Activated CD4-positive, alpha-beta T cell treated with anti-CD3 and anti-CD28 coated beads, Interleukin-2, amount 10 ng/mL, durations not matched to agents 7 days and 5 days (primary cell): ENCODE measurements around the gene ZNF407. TPM values are rescaled to one million over a fixed set of nuclear protein-coding genes. Genes with fewer than 3 reads are reported as not detected.

Experiments used
- CTCF ChIA-PET: fragments of 350-600 bp; sonication (Branson Sonifier 250); formaldehyde crosslinking; loops from one replicate; lab custom pipeline; 2021; ENCODE audit warnings: antibody characterized with exemption; lab: Charles Lee
- POLR2A ChIA-PET: fragments of 350-600 bp; sonication (Branson Sonifier 250); formaldehyde crosslinking; loops from one replicate; lab custom pipeline; 2021; ENCODE audit warnings: antibody characterized with exemption; lab: Charles Lee
- DNase-seq: peaks from one replicate; pipeline ENCODE4 v3.0.0-alpha.2; 2020
- H3K27ac Mint-ChIP-seq: one replicate; pipeline ENCODE4 v1.8.0; 2021; ENCODE audit warnings: mild to moderate bottlenecking, moderate library complexity, mixed read lengths
- H3K27me3 Mint-ChIP-seq: one replicate; pipeline ENCODE4 v1.8.0; 2021; ENCODE audit warnings: mixed read lengths
- H3K36me3 Mint-ChIP-seq: one replicate; pipeline ENCODE4 v1.8.0; 2021; ENCODE audit warnings: low read depth, mixed read lengths
- H3K4me1 Mint-ChIP-seq: one replicate; pipeline ENCODE4 v1.8.0; 2021; ENCODE audit warnings: mixed read lengths
- H3K4me3 Mint-ChIP-seq: one replicate; pipeline ENCODE4 v1.8.0; 2021; ENCODE audit warnings: mild to moderate bottlenecking, moderate library complexity, mixed read lengths
- H3K9me3 Mint-ChIP-seq: one replicate; pipeline ENCODE4 v1.8.0; 2021; ENCODE audit warnings: mixed read lengths
- total RNA-seq, 2 experiments: library from RNA; stranded (reverse); gene quantifications; one replicate each; pipeline ENCODE4 v1.2.3, GENCODE V29; 2021

ZNF407 gene
- total RNA-seq, 2 experiments from 2014 or later = 19.3 TPM

DNA sequence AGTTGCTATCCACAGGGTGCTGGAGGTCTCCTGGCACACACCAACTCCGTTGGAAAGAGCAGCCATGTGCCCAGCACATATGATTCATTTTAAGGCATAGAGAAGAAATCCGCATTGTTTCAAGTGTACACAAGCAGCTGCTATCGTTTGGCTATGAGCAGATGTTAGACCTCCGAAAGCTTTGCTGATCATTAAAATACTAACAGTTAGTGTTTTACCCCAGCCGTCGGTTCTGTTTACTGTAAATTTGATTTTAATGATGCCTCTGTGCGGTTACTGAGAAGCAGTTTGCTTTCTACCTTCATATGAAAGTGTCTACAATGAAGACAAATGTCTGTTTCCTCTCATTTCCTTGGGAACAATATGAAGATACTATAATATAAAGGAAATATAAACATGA is 456.4 kb downstream of the ZNF407 start:
- CTCF ChIA-PET = no interaction called here
- no peak overlapping the region for H3K27ac Mint-ChIP-seq
- POLR2A ChIA-PET = no interaction called here
- no peak for DNase-seq
- H3K27me3 Mint-ChIP-seq = no peaks in the 10 kb centered on the region
- H3K4me1 Mint-ChIP-seq = peaks cover 3% of the 10 kb centered on the region
- no peaks in the 10 kb centered on the region for H3K9me3 Mint-ChIP-seq
- H3K36me3 Mint-ChIP-seq = no peaks in the 10 kb centered on the region
- H3K4me3 Mint-ChIP-seq = no peak overlapping the region

DNA sequence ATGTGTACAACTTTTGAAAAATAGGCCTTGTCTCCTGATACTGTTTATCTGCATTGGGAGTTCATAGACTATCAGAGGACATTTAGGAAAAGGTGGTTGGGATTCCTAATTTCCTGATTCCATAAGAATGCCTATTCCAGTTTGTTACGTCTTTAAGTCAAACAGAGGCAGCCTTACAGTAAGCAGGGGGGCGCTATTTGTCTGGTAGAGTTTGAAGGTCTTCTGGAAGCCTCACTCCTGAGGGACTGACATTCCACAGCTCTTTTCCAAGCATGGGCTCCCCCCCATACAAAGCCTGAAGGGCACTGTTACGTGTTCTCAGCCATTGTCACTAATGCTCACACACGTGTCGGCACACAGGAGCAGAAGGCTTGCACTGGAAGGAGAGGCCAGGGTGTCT is 456.9 kb downstream of the ZNF407 start:
- no peak overlapping the region for H3K4me3 Mint-ChIP-seq
- ChIA-PET POLR2A (no interaction called here), CTCF (no interaction called here)
- H3K27me3 Mint-ChIP-seq = no peaks in the 10 kb centered on the region
- H3K9me3 Mint-ChIP-seq = peaks cover 2% of the 10 kb centered on the region
- H3K27ac Mint-ChIP-seq = no peak overlapping the region
- no peak for DNase-seq
- H3K36me3 Mint-ChIP-seq = peaks cover 3% of the 10 kb centered on the region
- H3K4me1 Mint-ChIP-seq = peaks cover 3% of the 10 kb centered on the region

DNA sequence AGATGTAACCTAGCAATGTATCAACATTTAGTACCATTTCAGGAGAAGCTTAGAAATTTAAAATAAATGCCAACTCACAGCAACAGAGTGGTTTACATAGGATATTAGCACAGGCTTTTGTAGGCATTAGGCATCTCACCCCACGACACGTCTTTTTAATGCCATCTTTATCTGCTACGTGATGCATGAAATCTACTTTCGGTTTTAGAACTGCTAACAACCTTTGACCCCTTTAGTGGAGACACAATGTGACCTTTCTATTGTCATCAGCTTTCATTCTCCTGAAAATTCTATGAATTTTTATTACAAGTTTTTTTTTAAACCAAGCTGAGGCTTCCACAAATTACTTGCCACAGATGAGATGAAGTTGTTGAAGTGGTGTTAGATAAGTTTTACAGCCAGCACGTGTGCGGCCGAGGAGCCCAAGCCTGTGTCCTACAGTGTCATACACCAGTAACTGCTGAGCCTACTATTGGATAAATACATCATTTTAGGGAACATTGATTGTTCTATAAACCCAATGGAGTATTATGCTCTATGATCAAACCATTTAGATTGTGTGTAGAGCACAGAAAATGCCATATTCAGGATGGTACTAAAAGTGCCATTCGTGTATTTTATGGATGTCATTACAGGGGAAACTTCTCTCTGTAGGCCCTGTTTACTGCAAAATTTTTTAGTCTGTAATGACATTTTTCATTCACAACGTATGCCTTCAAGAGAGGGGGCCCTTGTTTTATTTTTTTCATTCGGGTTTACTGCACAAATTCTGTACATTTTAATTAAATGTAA is 459.7 kb downstream of the ZNF407 start:
- Mint-ChIP-seq H3K4me3 (no peak overlapping the region), H3K4me1 (peaks cover 3% of the 10 kb centered on the region), H3K9me3 (peaks cover 2% of the 10 kb centered on the region), H3K27ac (no peak overlapping the region), H3K36me3 (peaks cover 3% of the 10 kb centered on the region), H3K27me3 (no peaks in the 10 kb centered on the region)
- ChIA-PET POLR2A (no interaction called here), CTCF (interaction anchor here (0.8 to 1.6 kb wide), 3 partner anchors 17 to 31 kb away, joined by 3 to 4 read pairs (median 3); no protein-coding TSS in a partner anchor)
- no peak for DNase-seq

DNA sequence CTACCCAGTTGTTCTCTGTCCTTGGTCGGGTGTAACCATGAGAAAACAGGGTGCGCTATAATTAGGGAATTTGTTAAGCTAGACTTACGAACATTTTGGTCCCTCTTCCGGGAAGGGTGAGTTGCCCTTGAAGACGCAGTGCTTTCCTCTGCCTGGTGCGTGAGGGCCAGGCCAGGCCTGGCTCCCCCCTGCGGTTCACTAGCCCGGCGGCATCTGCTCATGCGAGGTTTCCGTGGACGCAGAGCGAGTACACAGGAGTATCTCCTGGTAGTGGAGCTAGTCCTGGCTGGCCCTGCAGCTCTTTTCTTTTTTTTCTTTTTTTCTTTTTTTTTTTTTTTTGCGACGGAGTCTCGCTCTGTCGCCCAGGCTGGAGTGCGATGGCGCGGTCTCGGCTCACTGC is 462.5 kb downstream of the ZNF407 start:
- H3K4me1 Mint-ChIP-seq = no peaks in the 10 kb centered on the region
- no peak for DNase-seq
- peaks cover 2% of the 10 kb centered on the region for H3K9me3 Mint-ChIP-seq
- no peaks in the 10 kb centered on the region for H3K27me3 Mint-ChIP-seq
- H3K27ac Mint-ChIP-seq = no peak overlapping the region
- H3K36me3 Mint-ChIP-seq = peaks cover 9% of the 10 kb centered on the region
- no peak overlapping the region for H3K4me3 Mint-ChIP-seq
- POLR2A ChIA-PET = no interaction called here
- CTCF ChIA-PET = no interaction called here

DNA sequence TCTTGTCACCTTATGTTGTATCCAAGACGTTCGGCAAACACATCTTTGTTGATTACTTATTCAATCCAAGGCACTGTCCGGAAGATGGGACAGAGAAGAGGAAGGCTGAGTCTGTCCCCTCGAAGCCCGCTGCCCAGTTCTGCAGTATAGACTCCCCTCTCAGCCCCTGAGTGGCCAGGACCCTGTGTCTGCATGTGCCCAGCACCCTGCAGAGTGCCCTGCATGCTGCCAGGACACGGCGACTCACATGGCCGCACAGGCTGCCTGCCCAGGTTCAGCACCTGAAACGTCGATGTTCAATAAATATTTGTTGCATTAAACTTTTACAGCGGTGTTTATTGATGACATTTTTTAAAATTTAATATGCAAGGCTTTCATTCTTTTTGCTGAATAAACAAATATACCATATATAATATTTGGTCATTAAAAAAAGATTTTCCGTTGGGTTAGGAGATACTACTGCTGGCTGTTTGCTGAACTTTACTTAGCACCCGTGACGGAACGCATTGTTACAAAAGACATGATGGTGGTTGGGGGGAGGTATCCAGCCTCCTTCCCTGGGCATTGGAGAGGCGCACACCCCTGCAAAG is 464.7 kb downstream of the ZNF407 start:
- ChIA-PET CTCF (no interaction called here), POLR2A (no interaction called here)
- peaks cover 2% of the 10 kb centered on the region for H3K9me3 Mint-ChIP-seq
- no peaks in the 10 kb centered on the region for H3K27me3 Mint-ChIP-seq
- peaks cover 9% of the 10 kb centered on the region for H3K36me3 Mint-ChIP-seq
- no peaks in the 10 kb centered on the region for H3K4me1 Mint-ChIP-seq
- no peak for DNase-seq
- peak overlapping the region; percentile 20 for H3K27ac Mint-ChIP-seq
- no peak overlapping the region for H3K4me3 Mint-ChIP-seq

DNA sequence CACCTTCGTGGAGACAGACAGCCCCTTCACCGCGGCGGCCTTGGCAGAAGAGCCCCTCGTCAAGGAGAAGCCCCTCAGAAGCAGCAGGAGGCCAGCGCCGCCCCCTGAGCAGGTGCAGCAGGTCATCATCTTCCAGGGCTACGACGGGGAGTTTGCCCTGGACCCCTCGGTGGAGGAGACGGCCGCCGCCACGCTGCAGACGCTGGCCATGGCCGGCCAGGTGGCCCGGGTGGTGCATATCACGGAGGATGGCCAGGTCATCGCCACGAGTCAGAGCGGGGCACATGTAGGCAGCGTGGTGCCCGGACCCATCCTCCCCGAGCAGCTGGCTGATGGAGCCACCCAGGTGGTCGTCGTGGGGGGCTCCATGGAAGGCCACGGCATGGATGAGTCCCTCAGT is 465.5 kb downstream of the ZNF407 start:
- H3K9me3 Mint-ChIP-seq = peaks cover 2% of the 10 kb centered on the region
- peaks cover 3% of the 10 kb centered on the region for H3K4me1 Mint-ChIP-seq
- H3K27me3 Mint-ChIP-seq = no peaks in the 10 kb centered on the region
- no peak overlapping the region for H3K27ac Mint-ChIP-seq
- ChIA-PET POLR2A (no interaction called here), CTCF (no interaction called here)
- no peak overlapping the region for H3K4me3 Mint-ChIP-seq
- peaks cover 9% of the 10 kb centered on the region for H3K36me3 Mint-ChIP-seq
- DNase-seq = no peak

DNA sequence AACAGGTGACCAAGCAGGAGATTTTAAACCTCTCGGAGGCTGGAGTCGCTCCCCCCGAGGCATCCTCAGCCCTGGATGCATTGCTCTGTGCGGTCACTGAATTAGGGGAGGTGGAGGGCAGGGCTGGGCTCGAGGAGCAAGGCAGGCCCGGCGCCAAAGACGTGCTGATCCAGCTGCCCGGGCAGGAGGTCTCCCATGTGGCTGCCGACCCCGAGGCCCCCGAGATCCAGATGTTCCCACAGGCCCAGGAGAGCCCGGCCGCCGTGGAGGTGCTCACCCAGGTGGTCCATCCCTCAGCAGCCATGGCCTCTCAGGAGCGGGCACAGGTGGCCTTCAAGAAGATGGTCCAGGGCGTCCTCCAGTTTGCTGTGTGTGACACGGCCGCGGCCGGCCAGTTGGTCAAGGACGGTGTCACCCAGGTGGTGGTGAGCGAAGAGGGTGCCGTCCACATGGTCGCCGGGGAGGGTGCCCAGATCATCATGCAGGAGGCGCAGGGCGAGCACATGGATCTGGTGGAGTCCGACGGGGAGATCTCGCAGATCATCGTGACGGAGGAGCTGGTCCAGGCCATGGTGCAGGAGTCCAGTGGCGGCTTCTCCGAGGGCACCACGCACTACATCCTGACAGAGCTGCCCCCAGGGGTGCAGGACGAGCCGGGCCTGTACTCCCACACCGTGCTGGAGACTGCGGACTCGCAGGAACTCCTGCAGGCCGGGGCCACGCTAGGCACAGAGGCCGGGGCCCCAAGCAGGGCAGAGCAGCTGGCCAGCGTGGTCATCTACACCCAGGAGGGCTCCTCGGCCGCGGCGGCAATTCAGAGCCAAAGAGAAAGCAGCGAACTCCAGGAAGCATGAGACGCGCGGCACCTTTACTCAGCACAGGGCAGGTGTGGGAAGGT is 466.2 kb downstream of the ZNF407 start:
- Mint-ChIP-seq H3K36me3 (peaks cover 9% of the 10 kb centered on the region), H3K27me3 (no peaks in the 10 kb centered on the region), H3K27ac (no peak overlapping the region), H3K4me3 (no peak overlapping the region), H3K4me1 (peaks cover 3% of the 10 kb centered on the region), H3K9me3 (peaks cover 2% of the 10 kb centered on the region)
- DNase-seq = no peak
- ChIA-PET POLR2A (no interaction called here), CTCF (interaction anchor here (0.6 to 1.5 kb wide), 3 partner anchors 11 to 32 kb away, joined by 3 to 6 read pairs (median 3); no protein-coding TSS in a partner anchor)

DNA sequence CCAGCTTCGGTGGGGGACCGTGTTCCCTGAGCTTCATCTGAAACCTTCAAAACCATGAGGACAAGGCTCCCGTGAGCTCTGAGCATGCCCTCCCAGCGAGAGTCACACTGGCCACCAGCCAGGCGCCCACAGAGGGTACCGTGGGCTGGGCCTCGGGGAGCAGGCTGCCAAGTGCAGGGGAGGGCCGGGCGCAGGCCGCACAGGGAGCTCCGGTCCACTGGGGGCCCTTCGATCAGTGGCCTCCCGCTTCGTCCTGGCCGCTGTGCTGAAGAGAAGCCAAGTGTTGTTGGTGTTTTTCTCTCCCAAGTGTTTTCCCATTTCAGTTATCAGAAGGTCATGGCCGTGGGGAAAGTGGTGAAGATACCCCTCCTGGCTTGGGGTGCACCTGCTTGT is 466.8 kb downstream of the ZNF407 start:
- Mint-ChIP-seq H3K27ac (no peak overlapping the region), H3K9me3 (no peaks in the 10 kb centered on the region), H3K4me1 (peaks cover 7% of the 10 kb centered on the region), H3K36me3 (peaks cover 6% of the 10 kb centered on the region), H3K27me3 (no peaks in the 10 kb centered on the region), H3K4me3 (no peak overlapping the region)
- CTCF ChIA-PET = interaction anchor here (0.6 to 1.5 kb wide), 3 partner anchors 12 to 33 kb away, joined by 3 to 6 read pairs (median 3); no protein-coding TSS in a partner anchor
- DNase-seq = no peak
- POLR2A ChIA-PET = no interaction called here

DNA sequence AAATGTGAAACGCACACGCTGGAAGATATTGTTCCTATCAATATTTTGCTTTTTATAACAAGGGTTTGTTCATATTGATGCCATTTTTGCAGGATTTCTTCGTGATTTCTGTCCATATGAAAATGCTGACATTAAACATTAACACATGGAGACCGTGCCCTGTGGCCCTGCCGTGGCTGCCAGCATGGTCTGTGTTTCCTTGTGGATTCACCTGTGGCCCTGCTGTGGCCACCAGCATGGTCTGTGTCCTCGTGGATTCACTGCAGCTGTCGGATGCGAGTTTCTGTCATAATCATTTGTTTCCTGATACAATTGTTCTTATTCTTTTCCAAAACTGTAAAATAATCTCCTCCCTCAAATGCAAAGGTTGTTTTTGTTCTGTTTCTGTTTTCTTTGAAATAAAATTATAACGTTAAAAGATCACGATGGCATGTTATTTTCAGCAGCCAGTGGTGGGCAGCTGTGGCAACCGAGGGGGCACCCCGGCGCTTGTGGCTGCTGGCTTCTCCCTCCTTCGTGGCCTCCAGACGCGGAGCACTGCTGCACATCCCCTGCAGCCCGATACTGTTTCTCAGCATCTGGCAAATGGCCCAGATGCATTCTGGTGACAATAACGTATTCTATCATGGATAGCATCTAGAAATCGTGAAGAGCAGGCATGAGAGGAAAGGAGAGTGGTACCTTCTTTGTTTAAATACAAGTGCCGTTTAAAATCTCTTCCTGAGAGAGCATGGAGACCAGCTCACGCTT is 467.8 kb downstream of the ZNF407 start:
- H3K27me3 Mint-ChIP-seq = no peaks in the 10 kb centered on the region
- peaks cover 16% of the 10 kb centered on the region for H3K4me1 Mint-ChIP-seq
- H3K27ac Mint-ChIP-seq = no peak overlapping the region
- peaks cover 6% of the 10 kb centered on the region for H3K36me3 Mint-ChIP-seq
- DNase-seq = no peak
- ChIA-PET POLR2A (no interaction called here), CTCF (interaction anchor here (1.2 kb wide), 1 partner anchor 34 kb away, joined by 3 read pairs; no protein-coding TSS in a partner anchor)
- H3K4me3 Mint-ChIP-seq = no peak overlapping the region
- H3K9me3 Mint-ChIP-seq = no peaks in the 10 kb centered on the region

DNA sequence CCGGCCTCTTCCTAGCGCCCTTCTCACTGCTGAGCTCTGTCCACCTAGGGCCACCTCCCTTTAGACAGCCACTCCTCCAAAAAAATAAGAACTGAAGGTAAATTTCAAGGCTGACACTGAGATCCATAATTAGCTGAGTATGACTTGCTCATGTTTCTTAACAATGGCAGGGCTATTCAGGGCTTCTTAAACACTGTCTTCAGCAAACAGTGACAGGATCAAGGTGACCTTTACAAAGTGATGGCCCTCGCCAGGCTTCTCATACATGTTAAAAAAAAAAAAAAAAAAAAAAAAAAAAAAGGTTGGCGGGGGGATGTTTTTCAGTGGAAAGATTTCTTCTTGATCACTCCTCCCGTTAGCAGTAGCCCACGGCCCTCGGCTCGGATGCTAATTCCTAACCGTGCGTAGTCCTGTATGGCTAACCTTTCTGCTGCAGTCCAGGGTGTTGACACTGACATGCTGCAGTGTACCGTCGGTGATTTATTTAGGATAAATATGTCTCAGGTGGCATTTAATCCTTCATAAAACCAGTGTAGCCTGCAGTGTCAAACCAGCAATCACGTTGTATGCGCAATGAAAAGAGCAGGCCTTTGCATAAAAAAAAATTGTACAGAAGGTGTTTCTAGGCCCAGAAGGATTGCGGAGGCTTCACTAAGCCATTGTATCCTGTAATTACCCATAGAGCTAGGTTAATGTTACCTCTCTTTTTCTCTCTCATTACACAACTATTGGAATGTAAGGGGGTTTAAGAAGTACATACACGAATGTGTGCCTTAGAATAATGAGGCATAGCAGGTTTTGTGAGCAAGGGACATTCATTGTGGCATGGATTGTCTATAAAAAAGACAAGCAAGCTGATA is 468.6 kb downstream of the ZNF407 start:
- ChIA-PET CTCF (no interaction called here), POLR2A (no interaction called here)
- no peak for DNase-seq
- H3K27ac Mint-ChIP-seq = peak overlapping the region; percentile 47
- H3K4me3 Mint-ChIP-seq = no peak overlapping the region
- no peaks in the 10 kb centered on the region for H3K9me3 Mint-ChIP-seq
- peaks cover 24% of the 10 kb centered on the region for H3K4me1 Mint-ChIP-seq
- peaks cover 6% of the 10 kb centered on the region for H3K36me3 Mint-ChIP-seq
- no peaks in the 10 kb centered on the region for H3K27me3 Mint-ChIP-seq

DNA sequence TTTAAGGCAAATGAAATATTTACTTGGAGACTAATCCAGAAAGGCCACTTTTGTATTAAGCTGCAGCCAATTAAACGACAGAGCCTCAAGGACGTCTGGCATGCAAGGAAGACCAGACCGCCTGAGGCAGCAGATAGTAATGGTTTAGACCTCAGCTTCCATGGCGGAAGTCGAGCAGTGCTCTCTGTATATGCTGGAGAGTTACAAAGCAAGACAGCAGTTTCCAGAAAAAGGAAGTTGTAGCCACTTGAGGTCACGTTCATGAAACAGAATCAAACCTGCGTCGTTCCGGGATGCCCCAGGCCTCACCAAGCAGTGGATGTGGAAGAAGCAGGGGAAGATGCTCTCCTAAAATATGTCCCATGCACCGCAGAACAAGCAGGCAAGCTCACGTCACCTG is 469.3 kb downstream of the ZNF407 start:
- no peaks in the 10 kb centered on the region for H3K9me3 Mint-ChIP-seq
- no peak overlapping the region for H3K4me3 Mint-ChIP-seq
- H3K36me3 Mint-ChIP-seq = peaks cover 11% of the 10 kb centered on the region
- DNase-seq = no peak
- peaks cover 30% of the 10 kb centered on the region for H3K4me1 Mint-ChIP-seq
- CTCF ChIA-PET = no interaction called here
- no peaks in the 10 kb centered on the region for H3K27me3 Mint-ChIP-seq
- H3K27ac Mint-ChIP-seq = no peak overlapping the region
- POLR2A ChIA-PET = no interaction called here
